Measurements from ENCODE around the gene NDFIP1.

Gene NDFIP1

GRCh38 chr5:142098275-142098674 lies 10.3 kb upstream of the NDFIP1 start:
- no peak for TF ChIP-seq CTCF (IDR thresholded peaks at IDR 0.05; ENCODE audit: extremely low read depth, insufficient read depth, missing control alignments)
- in situ Hi-C loops (cut with MboI; ENCODE audit: low pct_unique_long_range_greater_than_20kb, low sequenced_read_pairs, unreplicated experiment) = no loop called here
- DNase-seq (ENCODE audit: low spot score) = no peak

DNA sequence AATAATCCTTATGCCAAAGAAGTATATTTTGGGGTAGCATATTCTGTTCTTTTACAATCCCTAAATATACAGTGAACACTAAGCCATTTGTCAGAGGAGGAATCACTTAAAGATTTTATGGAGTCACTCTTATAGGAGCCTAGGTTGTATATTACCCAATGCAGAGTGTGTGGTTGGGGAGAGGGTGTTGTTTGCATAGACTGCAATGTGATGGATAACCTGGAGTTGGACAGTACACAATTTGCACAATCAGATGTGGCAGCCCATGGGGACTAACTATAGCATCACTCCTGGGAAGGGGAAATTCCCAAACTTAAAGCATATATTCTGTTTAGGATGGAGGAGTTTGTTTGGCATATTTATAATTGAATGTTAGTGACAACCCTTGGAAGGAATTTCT lies 9.6 kb upstream of the NDFIP1 start:
- DNase-seq (ENCODE audit: low spot score) = no peak
- no peak for TF ChIP-seq CTCF (IDR thresholded peaks at IDR 0.05; ENCODE audit: extremely low read depth, insufficient read depth, missing control alignments)
- in situ Hi-C loops (cut with MboI; ENCODE audit: low pct_unique_long_range_greater_than_20kb, low sequenced_read_pairs, unreplicated experiment) = no loop called here

DNA sequence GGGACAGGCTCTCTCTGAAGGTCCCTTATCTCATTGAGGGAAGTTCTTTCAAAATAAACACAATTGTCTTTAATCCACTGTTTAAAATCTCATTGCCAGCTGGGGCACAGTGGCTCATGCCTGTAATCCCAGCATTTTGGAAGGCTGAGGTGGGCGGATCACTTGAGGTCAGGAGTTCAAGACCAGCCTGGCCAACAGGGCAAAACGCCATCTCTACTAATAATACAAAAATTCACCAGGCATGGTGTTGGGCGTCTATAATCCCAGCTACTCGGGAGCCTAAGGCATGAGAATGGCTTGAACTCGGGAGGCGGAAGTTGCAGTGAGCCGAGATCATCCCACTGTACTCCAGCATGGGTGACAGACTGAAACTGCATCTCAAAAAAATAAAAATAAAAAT lies 8.3 kb upstream of the NDFIP1 start:
- DNase-seq (ENCODE audit: low spot score) = no peak
- in situ Hi-C loops (cut with MboI; ENCODE audit: low pct_unique_long_range_greater_than_20kb, low sequenced_read_pairs, unreplicated experiment) = no loop called here
- no peak for TF ChIP-seq CTCF (IDR thresholded peaks at IDR 0.05; ENCODE audit: extremely low read depth, insufficient read depth, missing control alignments)

- no peak for TF ChIP-seq CTCF (IDR thresholded peaks at IDR 0.05; ENCODE audit: extremely low read depth, insufficient read depth, missing control alignments)
- in situ Hi-C loops (cut with MboI; ENCODE audit: low pct_unique_long_range_greater_than_20kb, low sequenced_read_pairs, unreplicated experiment) = no loop called here
- no peak for DNase-seq (ENCODE audit: low spot score)
Observed at GRCh38 chr5:142102980-142103740, 5.4 kb upstream of the NDFIP1 start.

DNA sequence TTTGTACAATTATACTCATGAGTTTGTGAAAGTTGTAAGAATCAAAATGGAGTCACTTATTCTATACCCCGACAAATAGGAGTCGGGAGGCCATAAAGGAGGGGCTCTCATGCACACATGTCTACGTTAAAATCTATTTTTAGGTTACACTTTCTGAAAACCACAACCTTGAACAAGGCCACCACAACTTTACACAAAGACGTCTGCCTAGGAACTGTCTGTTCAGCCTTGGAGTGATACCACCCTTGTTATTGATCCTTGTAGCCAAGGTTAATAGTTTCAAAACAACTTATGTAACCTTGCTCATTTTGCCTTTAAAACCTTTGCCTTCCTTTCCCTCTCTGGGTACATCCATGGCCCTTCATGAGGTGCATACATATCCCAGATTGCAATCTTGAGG lies 4.1 kb upstream of the NDFIP1 start:
- TF ChIP-seq CTCF (IDR thresholded peaks at IDR 0.05; ENCODE audit: extremely low read depth, insufficient read depth, missing control alignments) = no peak
- in situ Hi-C loops (cut with MboI; ENCODE audit: low pct_unique_long_range_greater_than_20kb, low sequenced_read_pairs, unreplicated experiment) = no loop called here
- no peak for DNase-seq (ENCODE audit: low spot score)

DNA sequence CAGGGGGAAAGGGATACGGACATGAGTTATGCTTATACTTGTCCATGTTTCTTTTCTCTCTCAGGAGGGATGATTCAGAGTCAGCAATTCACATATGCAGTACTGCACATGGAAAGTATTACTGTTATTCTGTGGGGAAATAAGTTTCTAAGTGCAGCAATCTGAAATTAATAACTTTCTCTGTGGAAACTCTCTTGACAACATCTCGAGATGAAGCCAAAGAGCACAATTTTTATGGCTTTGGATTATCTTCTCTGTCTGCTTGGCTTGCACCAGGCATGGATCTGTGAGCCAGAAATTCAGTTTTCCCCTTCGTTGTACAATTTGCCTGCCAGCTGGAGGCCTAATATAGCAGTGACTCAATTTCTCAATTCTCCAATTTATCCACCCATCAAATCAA lies 2.5 kb upstream of the NDFIP1 start:
- in situ Hi-C loops (cut with MboI; ENCODE audit: low pct_unique_long_range_greater_than_20kb, low sequenced_read_pairs, unreplicated experiment) = no loop called here
- no peak for TF ChIP-seq CTCF (IDR thresholded peaks at IDR 0.05; ENCODE audit: extremely low read depth, insufficient read depth, missing control alignments)
- DNase-seq (ENCODE audit: low spot score) = no peak

All from GM13977 (cell line).